Thoracic aorta (tissue), 2 donors: Measurements from ENCODE around the gene NSFL1C. TPM values are rescaled to one million over a fixed set of nuclear protein-coding genes. Genes with fewer than 3 reads are reported as not detected.

Source experiments
- ATAC-seq: fragments of 150-250 bp; one replicate; pipeline ENCODE4 v1.8.0; 2017; ENCODE audit warnings: low read depth; ENCODE audit not compliant: insufficient number of reproducible peaks, low FRiP score
- DNase-seq: peaks from one replicate; pipeline ENCODE4 v3.0.0-alpha.2; 2020; ENCODE audit warnings: low spot score
- H3K27ac ChIP-seq, 2 donors: fragments of 200-600 bp; sonication (generic); 1 replicate in 1 of 2; 2 replicates in 1 of 2; pipeline ENCODE4 v1.5.1; 2016; ENCODE audit warnings: mild to moderate bottlenecking in 2 of 2, moderate library complexity in 2 of 2
- H3K27me3 ChIP-seq: fragments of 200-600 bp; sonication (generic); replicated peaks from 2 replicates; pipeline ENCODE4 v1.6.0; 2016; ENCODE audit warnings: mild to moderate bottlenecking; ENCODE audit not compliant: insufficient read depth
- H3K36me3 ChIP-seq: fragments of 200-600 bp; sonication (generic); one replicate; pipeline ENCODE4 v1.5.1; 2016
- H3K4me1 ChIP-seq, 2 donors: fragments of 200-600 bp; sonication (generic); 1 replicate in 1 of 2; 2 replicates in 1 of 2; pipeline versions ENCODE4 v1.5.1 to v1.6.0; 2016; ENCODE audit warnings: low read depth in 2 of 2, mild to moderate bottlenecking in 1 of 2; ENCODE audit not compliant: control insufficient read depth in 1 of 2
- H3K4me3 ChIP-seq: fragments of 200-600 bp; sonication (generic); 2 replicates; pipeline ENCODE4 v1.5.1; 2016; ENCODE audit warnings: mild to moderate bottlenecking
- H3K9me3 ChIP-seq: fragments of 200-600 bp; sonication (generic); 2 replicates; pipeline ENCODE4 v1.5.1; 2016
- CTCF ChIP-seq: fragments of 200-600 bp; sonication (generic); IDR thresholded peaks from one replicate; pipeline ENCODE4 v1.5.1; 2019; ENCODE audit warnings: antibody characterized with exemption
- total RNA-seq, 2 donors: library from RNA; depleted of rRNA; stranded (reverse); fragments of >200 nt; gene quantifications; one replicate each; pipeline versions ENCODE4 v1.1.0 to v1.2.3, GENCODE V29; 2016

The NSFL1C gene
- total RNA-seq, 2 donors from 2014 or later = 26.9 to 49.7 TPM

- no peaks in the 10 kb centered on the region for H3K9me3 ChIP-seq
- H3K27ac ChIP-seq = peak overlapping the region in 1 of 2 donors; percentile 52
- TF ChIP-seq CTCF = no peak
- no peak for DNase-seq
- H3K27me3 ChIP-seq = no peaks in the 10 kb centered on the region
- H3K36me3 ChIP-seq = no peaks in the 10 kb centered on the region
- peak overlapping the region; percentile 56 for H3K4me3 ChIP-seq
- H3K4me1 ChIP-seq = no peaks in the 10 kb centered on the region
- no peak for ATAC-seq
These were observed 24.1 kb upstream of the NSFL1C start for GRCh38 chr20:1490643-1491195.

GRCh38 chr20:1489764-1490436, 23.3 kb upstream of the NSFL1C start:
- no peaks in the 10 kb centered on the region for H3K4me1 ChIP-seq
- H3K36me3 ChIP-seq = no peaks in the 10 kb centered on the region
- peak overlapping the region in 1 of 2 donors; percentile 52 for H3K27ac ChIP-seq
- no peak for ATAC-seq
- peak overlapping the region; percentile 56 for H3K4me3 ChIP-seq
- DNase-seq = no peak
- no peaks in the 10 kb centered on the region for H3K27me3 ChIP-seq
- no peaks in the 10 kb centered on the region for H3K9me3 ChIP-seq
- no peak for TF ChIP-seq CTCF

GRCh38 chr20:1489325-1489724, 22.7 kb upstream of the NSFL1C start:
- no peak for ATAC-seq
- DNase-seq = no peak
- Histone ChIP-seq H3K4me1 (no peaks in the 10 kb centered on the region), H3K9me3 (no peaks in the 10 kb centered on the region), H3K36me3 (no peaks in the 10 kb centered on the region), H3K27me3 (no peaks in the 10 kb centered on the region), H3K4me3 (peak overlapping the region; percentile 32), H3K27ac (peak overlapping the region in 1 of 2 donors; percentile 5)
- TF ChIP-seq CTCF = no peak

DNA sequence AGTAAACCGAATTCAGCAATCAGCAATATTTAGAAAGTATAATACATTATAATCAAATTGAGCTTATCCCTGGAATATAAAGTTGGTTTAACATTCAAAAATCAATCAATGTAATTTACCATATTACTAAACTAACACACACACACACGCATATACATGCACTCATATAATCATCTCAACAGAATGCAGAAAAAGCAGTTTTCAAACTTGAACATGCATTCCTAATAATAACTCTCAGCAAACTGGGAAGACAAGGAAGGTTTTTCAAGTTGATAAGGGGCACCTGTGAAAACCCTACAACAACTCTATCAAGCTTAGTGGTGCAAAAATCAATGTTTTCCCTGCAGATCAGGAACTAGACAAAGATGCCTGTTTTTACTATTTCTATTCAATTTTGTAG, 19.9 kb upstream of the NSFL1C start:
- no peak for TF ChIP-seq CTCF
- no peak overlapping the region for H3K4me3 ChIP-seq
- ATAC-seq (no peak), DNase-seq (no peak)
- no peak overlapping the region for H3K27ac ChIP-seq
- no peaks in the 10 kb centered on the region for H3K27me3 ChIP-seq
- H3K9me3 ChIP-seq = no peaks in the 10 kb centered on the region
- H3K4me1 ChIP-seq = no peaks in the 10 kb centered on the region
- H3K36me3 ChIP-seq = no peaks in the 10 kb centered on the region

GRCh38 chr20:1484438-1485116, 17.9 kb upstream of the NSFL1C start:
- Histone ChIP-seq H3K27ac (no peak overlapping the region), H3K4me1 (no peaks in the 10 kb centered on the region), H3K9me3 (no peaks in the 10 kb centered on the region), H3K36me3 (no peaks in the 10 kb centered on the region), H3K4me3 (no peak overlapping the region), H3K27me3 (no peaks in the 10 kb centered on the region)
- ATAC-seq = no peak
- DNase-seq = no peak
- TF ChIP-seq CTCF = no peak
